Upper lobe of right lung (tissue), 1 donor: Measurements from ENCODE around the gene ZBTB44. TPM values are rescaled to one million over a fixed set of nuclear protein-coding genes. Genes with fewer than 3 reads are reported as not detected.
"Not testable (repeated sequence)": the region's sequence is repeated elsewhere in the genome, so short reads cannot be mapped to it uniquely, and the experiment has no call there.

Experiments
- ATAC-seq: fragments of 200-7000 bp; cut with Tn5 transposase; one replicate; pipeline ENCODE4 v1.9.1; 2020; ENCODE audit warnings: mild to moderate bottlenecking, moderate library complexity
- DNase-seq: peaks from one replicate; pipeline ENCODE4 v3.0.0-alpha.2; 2020
- H3K27ac ChIP-seq: fragments of 200-600 bp; one replicate; pipeline ENCODE4 v1.8.0; 2022
- H3K27me3 ChIP-seq: fragments of 200-600 bp; one replicate; pipeline ENCODE4 v1.8.0; 2022; ENCODE audit warnings: mild to moderate bottlenecking
- H3K36me3 ChIP-seq: fragments of 200-600 bp; one replicate; pipeline ENCODE4 v1.8.0; 2022
- H3K4me1 ChIP-seq: fragments of 200-600 bp; one replicate; pipeline ENCODE4 v1.8.0; 2022
- H3K4me3 ChIP-seq: fragments of 200-600 bp; one replicate; pipeline ENCODE4 v1.8.0; 2022; ENCODE audit warnings: mild to moderate bottlenecking
- H3K9me3 ChIP-seq: fragments of 200-600 bp; one replicate; pipeline ENCODE4 v1.8.0; 2022
- intact Hi-C: fragments of 100-400 bp; cut with DNase I; formaldehyde crosslinking; loops from one replicate; pipeline ENCODE4 v1.11.0; 2022
- total RNA-seq: library from RNA; stranded (reverse); fragmentation: NEBNext Ultra II Directional; extraction: Animal tissue kit (Norgen Biotek cat#: 25700); gene quantifications from one replicate; pipeline ENCODE4 v1.2.1, GENCODE V29; 2021
- TF ChIP-seq, protein P1 (sequence below): fragments of 200-600 bp; IDR thresholded peaks from one replicate; pipeline ENCODE4 v1.8.0; 2022; ENCODE audit warnings: antibody characterized with exemption
- donor health status: DM: no; HTN: yes; CAD: no; lungs with severe emphysema.

Gene ZBTB44
- total RNA-seq, 1 donor from 2014 or later = 52.9 TPM

DNA sequence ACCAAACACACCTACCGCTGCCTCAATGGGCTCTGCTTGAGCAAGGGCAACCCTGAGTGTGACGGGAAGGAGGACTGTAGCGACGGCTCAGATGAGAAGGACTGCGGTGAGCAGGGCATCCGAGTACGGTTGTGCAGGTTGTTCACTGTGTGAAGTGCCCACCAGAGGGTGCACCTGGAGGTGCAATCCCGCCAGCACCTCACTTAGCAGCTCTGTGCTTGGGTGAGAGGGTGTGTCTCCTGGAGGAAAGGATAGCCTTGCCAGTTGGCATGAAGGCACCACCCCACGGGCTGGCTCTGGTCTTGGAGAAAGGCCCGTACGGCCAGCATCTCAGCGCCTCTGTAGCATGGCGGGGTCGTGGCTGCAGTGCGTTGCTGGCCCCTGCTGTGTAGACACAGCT is 115.8 kb downstream of the ZBTB44 start:
- Histone ChIP-seq H3K27ac (no peak overlapping the region), H3K27me3 (no peaks in the 10 kb centered on the region), H3K4me3 (no peak overlapping the region), H3K9me3 (no peaks in the 10 kb centered on the region), H3K36me3 (peaks cover 6% of the 10 kb centered on the region), H3K4me1 (no peaks in the 10 kb centered on the region)
- no peak for DNase-seq
- intact Hi-C loops = no loop called here
- no peak for ATAC-seq
- TF ChIP-seq, protein P1, sequence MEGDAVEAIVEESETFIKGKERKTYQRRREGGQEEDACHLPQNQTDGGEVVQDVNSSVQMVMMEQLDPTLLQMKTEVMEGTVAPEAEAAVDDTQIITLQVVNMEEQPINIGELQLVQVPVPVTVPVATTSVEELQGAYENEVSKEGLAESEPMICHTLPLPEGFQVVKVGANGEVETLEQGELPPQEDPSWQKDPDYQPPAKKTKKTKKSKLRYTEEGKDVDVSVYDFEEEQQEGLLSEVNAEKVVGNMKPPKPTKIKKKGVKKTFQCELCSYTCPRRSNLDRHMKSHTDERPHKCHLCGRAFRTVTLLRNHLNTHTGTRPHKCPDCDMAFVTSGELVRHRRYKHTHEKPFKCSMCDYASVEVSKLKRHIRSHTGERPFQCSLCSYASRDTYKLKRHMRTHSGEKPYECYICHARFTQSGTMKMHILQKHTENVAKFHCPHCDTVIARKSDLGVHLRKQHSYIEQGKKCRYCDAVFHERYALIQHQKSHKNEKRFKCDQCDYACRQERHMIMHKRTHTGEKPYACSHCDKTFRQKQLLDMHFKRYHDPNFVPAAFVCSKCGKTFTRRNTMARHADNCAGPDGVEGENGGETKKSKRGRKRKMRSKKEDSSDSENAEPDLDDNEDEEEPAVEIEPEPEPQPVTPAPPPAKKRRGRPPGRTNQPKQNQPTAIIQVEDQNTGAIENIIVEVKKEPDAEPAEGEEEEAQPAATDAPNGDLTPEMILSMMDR = no peak

- Histone ChIP-seq H3K36me3 (peaks cover 6% of the 10 kb centered on the region), H3K4me1 (no peaks in the 10 kb centered on the region), H3K4me3 (no peak overlapping the region), H3K27ac (no peak overlapping the region), H3K9me3 (no peaks in the 10 kb centered on the region), H3K27me3 (no peaks in the 10 kb centered on the region)
- TF ChIP-seq, protein P1 = no peak
- DNase-seq (no peak), ATAC-seq (no peak)
- intact Hi-C loops = no loop called here
These were observed 116.4 kb downstream of the ZBTB44 start for GRCh38 chr11:130198292-130198691.

DNA sequence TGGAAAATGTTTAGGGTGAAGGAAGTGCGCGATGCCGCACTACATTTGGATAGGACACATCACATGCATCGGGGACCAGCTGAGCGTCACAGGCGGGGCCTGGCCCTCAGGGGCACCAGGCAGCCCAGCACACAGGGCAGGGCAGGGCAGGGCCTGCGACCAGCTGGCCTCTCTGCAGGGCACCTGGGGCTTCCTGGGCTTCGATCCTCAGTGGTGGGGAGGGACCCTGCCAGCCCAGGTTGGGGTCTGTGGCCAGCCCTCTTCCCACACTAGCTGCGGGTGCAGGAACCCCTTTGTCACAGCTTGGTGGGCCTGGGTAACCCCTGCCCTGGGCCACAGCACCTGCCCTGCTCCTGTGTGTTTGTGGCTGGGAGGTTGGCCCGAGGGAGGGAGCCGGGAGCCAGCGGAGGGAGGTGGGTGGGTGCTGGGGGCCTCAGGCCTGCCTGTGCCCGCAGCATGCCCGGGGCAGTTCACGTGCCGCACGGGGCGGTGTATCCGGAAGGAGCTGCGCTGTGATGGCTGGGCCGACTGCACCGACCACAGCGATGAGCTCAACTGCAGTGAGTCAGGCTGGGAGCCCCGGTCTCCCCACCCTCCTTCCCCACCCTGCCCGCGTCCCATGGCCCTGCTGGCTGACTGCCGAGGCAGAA is 117.2 kb downstream of the ZBTB44 start:
- peaks cover 6% of the 10 kb centered on the region for H3K36me3 ChIP-seq
- ATAC-seq (no peak), DNase-seq (no peak)
- intact Hi-C loops = no loop called here
- no peak overlapping the region for H3K27ac ChIP-seq
- H3K4me1 ChIP-seq = no peaks in the 10 kb centered on the region
- no peaks in the 10 kb centered on the region for H3K9me3 ChIP-seq
- TF ChIP-seq, protein P1 = no peak
- H3K27me3 ChIP-seq = no peaks in the 10 kb centered on the region
- H3K4me3 ChIP-seq = no peak overlapping the region

DNA sequence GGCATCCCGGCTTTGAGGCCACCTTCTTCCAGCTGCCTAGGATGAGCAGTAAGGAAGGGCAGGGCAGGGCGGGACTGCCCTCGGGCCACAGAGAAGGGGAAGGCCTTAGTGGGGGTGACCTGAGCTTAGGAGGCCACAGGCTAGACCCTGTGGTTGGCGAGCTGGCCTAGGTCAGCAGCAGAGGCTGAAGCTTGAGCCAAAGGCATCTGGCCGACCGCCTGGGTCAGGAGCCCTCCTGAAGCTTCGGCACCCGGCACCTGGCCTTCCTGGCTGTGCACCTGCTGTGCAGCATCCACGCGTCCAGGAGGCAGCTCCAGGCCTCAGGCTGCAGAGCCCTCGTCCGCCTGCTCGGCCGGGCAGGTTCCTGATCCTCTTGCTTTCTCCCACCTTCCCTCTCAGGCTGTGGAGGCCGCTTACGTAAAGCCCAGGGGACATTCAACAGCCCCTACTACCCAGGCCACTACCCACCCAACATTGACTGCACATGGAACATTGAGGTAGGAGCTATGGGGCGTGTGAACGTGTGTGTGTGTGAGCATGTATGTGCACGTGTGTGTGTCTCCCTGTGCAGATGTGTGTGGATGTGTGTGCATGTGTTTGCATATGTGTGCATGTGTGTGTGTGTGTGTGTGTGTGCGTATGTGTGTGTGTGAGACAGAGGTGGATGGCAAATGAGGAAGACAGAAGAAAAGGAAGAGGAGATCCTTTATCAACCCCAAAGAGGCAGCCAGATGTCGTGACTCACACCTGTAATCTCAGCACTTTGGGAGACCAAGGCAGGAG is 120.3 kb downstream of the ZBTB44 start:
- Histone ChIP-seq H3K4me1 (no peaks in the 10 kb centered on the region), H3K36me3 (peaks cover 6% of the 10 kb centered on the region), H3K4me3 (no peak overlapping the region), H3K27me3 (no peaks in the 10 kb centered on the region), H3K27ac (no peak overlapping the region), H3K9me3 (no peaks in the 10 kb centered on the region)
- DNase-seq = no peak
- TF ChIP-seq, protein P1 = no peak
- no peak for ATAC-seq
- intact Hi-C loops = no loop called here

DNA sequence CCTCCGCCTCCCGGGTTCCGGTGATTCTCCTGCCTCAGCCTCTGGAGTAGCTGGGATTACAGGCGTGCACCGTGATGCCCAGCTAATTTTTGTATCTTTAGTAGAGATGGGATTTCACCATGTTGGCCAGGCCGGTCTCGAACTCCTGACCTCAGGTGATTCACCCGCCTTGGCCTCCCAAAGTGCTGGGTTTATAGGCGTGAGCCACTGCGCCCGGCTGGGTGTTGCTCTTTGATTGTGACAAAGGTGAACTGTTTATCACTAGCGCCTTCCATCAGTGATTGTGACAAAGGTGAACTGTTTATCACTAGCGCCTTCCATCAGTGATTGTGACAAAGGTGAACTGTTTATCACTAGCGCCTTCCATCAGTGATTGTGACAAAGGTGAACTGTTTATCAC is 121.2 kb downstream of the ZBTB44 start:
- intact Hi-C loops, H3K27me3 ChIP-seq, H3K9me3 ChIP-seq, H3K4me1 ChIP-seq, DNase-seq, H3K36me3 ChIP-seq, ATAC-seq, H3K4me3 ChIP-seq, H3K27ac ChIP-seq: not testable (repeated sequence)

DNA sequence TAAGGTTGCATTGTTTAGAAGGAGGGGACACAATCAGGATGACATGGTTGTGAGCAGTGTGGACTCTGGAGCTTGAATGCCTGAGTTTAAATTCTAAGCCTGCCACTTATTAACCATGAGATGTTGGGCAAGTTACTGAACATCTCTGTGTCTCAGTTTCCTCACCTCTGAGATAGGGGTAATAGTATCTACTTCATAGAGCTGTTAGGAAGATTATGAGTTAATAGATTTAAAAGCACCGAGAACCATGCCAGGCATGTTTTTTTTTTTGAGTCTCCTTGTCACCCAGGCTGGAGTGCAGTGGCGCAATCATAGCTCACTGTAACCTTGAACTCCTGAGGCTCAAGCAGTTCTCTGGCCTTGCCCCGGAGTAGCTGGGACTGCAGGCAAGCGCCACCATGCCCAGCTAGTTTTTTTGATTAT is 121.9 kb downstream of the ZBTB44 start:
- Histone ChIP-seq H3K4me3 (no peak overlapping the region), H3K9me3 (no peaks in the 10 kb centered on the region), H3K27me3 (no peaks in the 10 kb centered on the region), H3K36me3 (no peaks in the 10 kb centered on the region), H3K27ac (no peak overlapping the region), H3K4me1 (no peaks in the 10 kb centered on the region)
- TF ChIP-seq, protein P1 = no peak
- DNase-seq = no peak
- intact Hi-C loops = no loop called here
- peak; percentile 62 for ATAC-seq
